ENCODE data around the gene COQ7. TPM values are rescaled to one million over a fixed set of nuclear protein-coding genes. Genes with fewer than 3 reads are reported as not detected.

COQ7 gene
- total and polyA plus RNA-seq, 9 donors, result 25.8 to 30.2 (median 27.1) TPM

GRCh38 chr16:19123535-19124178, 56.2 kb downstream of the COQ7 start:
- Histone ChIP-seq H3K27ac (ENCODE audit: low read length) (no peak overlapping the region), H3K4me3 (ENCODE audit: low read length) (no peak overlapping the region), H3K36me3 (ENCODE audit: control insufficient read depth, insufficient read depth, low read length) (peaks cover 12% of the 10 kb centered on the region), H3K9me3 (replicated peaks; ENCODE audit: control insufficient read depth, low read depth, low read length) (peaks cover 6% of the 10 kb centered on the region), H3K4me1 (ENCODE audit: control insufficient read depth, insufficient read depth, low read length) (peaks cover 6% of the 10 kb centered on the region), H3K27me3 (ENCODE audit: control insufficient read depth, insufficient read depth, low read length) (no peaks in the 10 kb centered on the region)
- 79% methylated on average over 4 of the region's 6 CpGs for WGBS (ENCODE audit: insufficient coverage)
- no peak for DNase-seq

- peaks cover 26% of the 10 kb centered on the region for H3K4me1 ChIP-seq (ENCODE audit: control insufficient read depth, insufficient read depth, low read length)
- DNase-seq, result no peak
Observed at GRCh38 chr16:19126300-19126699, 58.9 kb downstream of the COQ7 start.

GRCh38 chr16:19127205-19127604, 59.8 kb downstream of the COQ7 start:
- Histone ChIP-seq H3K4me3 (ENCODE audit: low read length) (no peak overlapping the region), H3K4me1 (ENCODE audit: control insufficient read depth, insufficient read depth, low read length) (peaks cover 34% of the 10 kb centered on the region), H3K27me3 (ENCODE audit: control insufficient read depth, insufficient read depth, low read length) (no peaks in the 10 kb centered on the region), H3K36me3 (ENCODE audit: control insufficient read depth, insufficient read depth, low read length) (peaks cover 3% of the 10 kb centered on the region), H3K9me3 (replicated peaks; ENCODE audit: control insufficient read depth, low read depth, low read length) (peaks cover 6% of the 10 kb centered on the region), H3K27ac (ENCODE audit: low read length) (no peak overlapping the region)
- no peak for DNase-seq
- WGBS (ENCODE audit: insufficient coverage), result no CpG with 5 or more reads among the region's 3 CpGs

More at GRCh38 chr16:19126300-19126699, 58.9 kb downstream of the COQ7 start:
- H3K4me3 ChIP-seq (ENCODE audit: low read length), result no peak overlapping the region
- H3K36me3 ChIP-seq (ENCODE audit: control insufficient read depth, insufficient read depth, low read length), result peaks cover 5% of the 10 kb centered on the region
- peaks cover 6% of the 10 kb centered on the region for H3K9me3 ChIP-seq (replicated peaks; ENCODE audit: control insufficient read depth, low read depth, low read length)
- no peak overlapping the region for H3K27ac ChIP-seq (ENCODE audit: low read length)
- H3K27me3 ChIP-seq (ENCODE audit: control insufficient read depth, insufficient read depth, low read length), result no peaks in the 10 kb centered on the region

GRCh38 chr16:19127674-19128131, 60.3 kb downstream of the COQ7 start:
- no peak for DNase-seq
- peaks cover 6% of the 10 kb centered on the region for H3K9me3 ChIP-seq (replicated peaks; ENCODE audit: control insufficient read depth, low read depth, low read length)
- WGBS (ENCODE audit: insufficient coverage), result 61% methylated on average over 2 of the region's 3 CpGs
- no peak overlapping the region for H3K4me3 ChIP-seq (ENCODE audit: low read length)
- no peaks in the 10 kb centered on the region for H3K27me3 ChIP-seq (ENCODE audit: control insufficient read depth, insufficient read depth, low read length)
- H3K36me3 ChIP-seq (ENCODE audit: control insufficient read depth, insufficient read depth, low read length), result peaks cover 3% of the 10 kb centered on the region
- peaks cover 36% of the 10 kb centered on the region for H3K4me1 ChIP-seq (ENCODE audit: control insufficient read depth, insufficient read depth, low read length)
- no peak overlapping the region for H3K27ac ChIP-seq (ENCODE audit: low read length)

GRCh38 chr16:19128454-19129200, 61.2 kb downstream of the COQ7 start:
- Histone ChIP-seq H3K27ac (ENCODE audit: low read length) (no peak overlapping the region), H3K36me3 (ENCODE audit: control insufficient read depth, insufficient read depth, low read length) (peaks cover 3% of the 10 kb centered on the region), H3K27me3 (ENCODE audit: control insufficient read depth, insufficient read depth, low read length) (no peaks in the 10 kb centered on the region), H3K4me1 (ENCODE audit: control insufficient read depth, insufficient read depth, low read length) (peaks cover 36% of the 10 kb centered on the region), H3K9me3 (replicated peaks; ENCODE audit: control insufficient read depth, low read depth, low read length) (peaks cover 6% of the 10 kb centered on the region), H3K4me3 (ENCODE audit: low read length) (no peak overlapping the region)
- WGBS (ENCODE audit: insufficient coverage), result 40% methylated on average over 1 of the region's 7 CpGs
- DNase-seq, result no peak

Other genes starting within 250 kb of the COQ7 start
- gene SMG1, start 141.2 kb upstream of the COQ7 start, total RNA-seq, result 42.4 TPM
- gene SMG1, start 141.2 kb upstream of the COQ7 start, polyA plus RNA-seq (ENCODE audit: insufficient read depth in 1 of 8, insufficient read length in 8 of 8, low replicate concordance in 1 of 8), result 10 to 100 TPM; 24.7 to 49.5 (median 35.4) TPM
- 0.84 TPM for gene TMC7, start 83.7 kb upstream of the COQ7 start, total RNA-seq
- 1 to 10 TPM; 1.3 to 1.8 (median 1.6) TPM for gene TMC7, start 83.7 kb upstream of the COQ7 start, polyA plus RNA-seq (ENCODE audit: insufficient read depth in 1 of 8, insufficient read length in 8 of 8, low replicate concordance in 1 of 8)
- 17.8 TPM for gene ITPRIPL2, start 46.4 kb downstream of the COQ7 start, total RNA-seq
- gene ITPRIPL2, start 46.4 kb downstream of the COQ7 start, polyA plus RNA-seq (ENCODE audit: insufficient read depth in 1 of 8, insufficient read length in 8 of 8, low replicate concordance in 1 of 8), result 10 to 100 TPM; 12.9 to 40.6 (median 22.4) TPM
- gene SYT17, start 100.6 kb downstream of the COQ7 start, total RNA-seq, result 3.1 TPM
- gene SYT17, start 100.6 kb downstream of the COQ7 start, polyA plus RNA-seq (ENCODE audit: insufficient read depth in 1 of 8, insufficient read length in 8 of 8, low replicate concordance in 1 of 8), result 1 to 10 TPM; 3.7 to 7.1 (median 5.1) TPM
- gene CLEC19A, start 218.1 kb downstream of the COQ7 start, total RNA-seq, result not detected
- under 1 TPM in 5 of 8 donors, not detected in 3; 0.08 to 0.19 (median 0.13) TPM for gene CLEC19A, start 218.1 kb downstream of the COQ7 start, polyA plus RNA-seq (ENCODE audit: insufficient read depth in 1 of 8, insufficient read length in 8 of 8, low replicate concordance in 1 of 8)